Measurements from ENCODE around the gene ATOSB.

GRCh38 chr9:35069020-35069419, 46.6 kb downstream of the ATOSB start:
- TF ChIP-seq CTCF (IDR thresholded peaks at IDR 0.05) = no peak
- TF ChIP-seq POLR2A (IDR thresholded peaks at IDR 0.05) = no peak

Data from lower leg skin (tissue), 3 donors.